Measurements from ENCODE around the gene GMIP. TPM values are rescaled to one million over a fixed set of nuclear protein-coding genes. Genes with fewer than 3 reads are reported as not detected.

GMIP gene
- total and polyA plus RNA-seq, 4 donors: 0.89 to 6.5 (median 4.3) TPM

DNA sequence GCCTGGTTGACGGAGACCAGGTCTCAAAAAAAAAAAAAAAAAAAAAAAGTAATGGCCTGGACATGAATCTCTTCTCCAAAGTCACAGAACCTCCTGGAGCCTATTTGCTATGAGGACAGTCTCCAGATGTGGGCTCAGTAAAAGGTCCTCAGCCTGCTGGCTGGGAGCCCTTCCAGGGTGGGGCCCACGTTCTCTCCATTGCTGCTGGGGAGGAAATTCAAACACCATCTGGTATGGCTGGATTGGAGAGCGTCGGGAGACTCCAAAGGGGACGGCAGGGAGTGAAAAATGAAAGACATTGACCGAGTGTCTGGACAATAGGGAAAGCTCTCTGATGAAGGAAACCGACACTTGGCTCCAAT lies 23.6 kb downstream of the GMIP start:
- Histone ChIP-seq H3K4me3 (ENCODE audit: low read depth in 1 of 3, low read length in 3 of 3) (no peak overlapping the region), H3K36me3 (ENCODE audit: control insufficient read depth in 4 of 4, insufficient read depth in 3 of 4, low read depth in 1 of 4, low read length in 3 of 4) (no peaks in the 10 kb centered on the region), H3K9me3 (ENCODE audit: control insufficient read depth in 4 of 4, low read length in 3 of 4) (peaks cover 0 to 8% (median 0%) of the 10 kb centered on the region in 4 donors), H3K9ac (ENCODE audit: low read depth in 1 of 2, low read length in 2 of 2) (no peak overlapping the region), H3K4me1 (ENCODE audit: control insufficient read depth in 4 of 4, insufficient read depth in 4 of 4, low read length in 3 of 4) (no peaks in the 10 kb centered on the region), H3K27me3 (ENCODE audit: control insufficient read depth in 4 of 4, insufficient read depth in 4 of 4, low read length in 3 of 4) (no peaks in the 10 kb centered on the region), H3K27ac (ENCODE audit: low read depth in 1 of 2, low read length in 2 of 2) (no peak overlapping the region)
- DNase-seq (ENCODE audit: low spot score): no peak
- WGBS: 76% methylated on average over 7 of the region's 7 CpGs
- no peak for TF ChIP-seq NR2F2 (IDR thresholded peaks at IDR 0.05)
- no peak for TF ChIP-seq JUND (IDR thresholded peaks at IDR 0.05)
- TF ChIP-seq RXRA (IDR thresholded peaks at IDR 0.05): no peak
- no peak for TF ChIP-seq RAD21 (IDR thresholded peaks at IDR 0.05)
- no peak for TF ChIP-seq TAF1 (conservative IDR thresholded peaks at IDR 0.05)
- TF ChIP-seq, protein P1, sequence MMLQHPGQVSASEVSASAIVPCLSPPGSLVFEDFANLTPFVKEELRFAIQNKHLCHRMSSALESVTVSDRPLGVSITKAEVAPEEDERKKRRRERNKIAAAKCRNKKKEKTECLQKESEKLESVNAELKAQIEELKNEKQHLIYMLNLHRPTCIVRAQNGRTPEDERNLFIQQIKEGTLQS (IDR thresholded peaks at IDR 0.05): no peak
- TF ChIP-seq, protein P2, sequence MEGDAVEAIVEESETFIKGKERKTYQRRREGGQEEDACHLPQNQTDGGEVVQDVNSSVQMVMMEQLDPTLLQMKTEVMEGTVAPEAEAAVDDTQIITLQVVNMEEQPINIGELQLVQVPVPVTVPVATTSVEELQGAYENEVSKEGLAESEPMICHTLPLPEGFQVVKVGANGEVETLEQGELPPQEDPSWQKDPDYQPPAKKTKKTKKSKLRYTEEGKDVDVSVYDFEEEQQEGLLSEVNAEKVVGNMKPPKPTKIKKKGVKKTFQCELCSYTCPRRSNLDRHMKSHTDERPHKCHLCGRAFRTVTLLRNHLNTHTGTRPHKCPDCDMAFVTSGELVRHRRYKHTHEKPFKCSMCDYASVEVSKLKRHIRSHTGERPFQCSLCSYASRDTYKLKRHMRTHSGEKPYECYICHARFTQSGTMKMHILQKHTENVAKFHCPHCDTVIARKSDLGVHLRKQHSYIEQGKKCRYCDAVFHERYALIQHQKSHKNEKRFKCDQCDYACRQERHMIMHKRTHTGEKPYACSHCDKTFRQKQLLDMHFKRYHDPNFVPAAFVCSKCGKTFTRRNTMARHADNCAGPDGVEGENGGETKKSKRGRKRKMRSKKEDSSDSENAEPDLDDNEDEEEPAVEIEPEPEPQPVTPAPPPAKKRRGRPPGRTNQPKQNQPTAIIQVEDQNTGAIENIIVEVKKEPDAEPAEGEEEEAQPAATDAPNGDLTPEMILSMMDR (IDR thresholded peaks at IDR 0.05; ENCODE audit: low read depth, low read length, missing input control): no peak
- no peak for TF ChIP-seq GABPA (IDR thresholded peaks at IDR 0.05 in 1 of 2, conservative IDR thresholded peaks at IDR 0.05 in 1 of 2)
- TF ChIP-seq, protein P3, sequence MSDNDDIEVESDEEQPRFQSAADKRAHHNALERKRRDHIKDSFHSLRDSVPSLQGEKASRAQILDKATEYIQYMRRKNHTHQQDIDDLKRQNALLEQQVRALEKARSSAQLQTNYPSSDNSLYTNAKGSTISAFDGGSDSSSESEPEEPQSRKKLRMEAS (IDR thresholded peaks at IDR 0.05): no peak
- no peak for TF ChIP-seq FOXA2 (IDR thresholded peaks at IDR 0.05)
- no peak for TF ChIP-seq HNF4A (conservative IDR thresholded peaks at IDR 0.05)
- TF ChIP-seq, protein P4, sequence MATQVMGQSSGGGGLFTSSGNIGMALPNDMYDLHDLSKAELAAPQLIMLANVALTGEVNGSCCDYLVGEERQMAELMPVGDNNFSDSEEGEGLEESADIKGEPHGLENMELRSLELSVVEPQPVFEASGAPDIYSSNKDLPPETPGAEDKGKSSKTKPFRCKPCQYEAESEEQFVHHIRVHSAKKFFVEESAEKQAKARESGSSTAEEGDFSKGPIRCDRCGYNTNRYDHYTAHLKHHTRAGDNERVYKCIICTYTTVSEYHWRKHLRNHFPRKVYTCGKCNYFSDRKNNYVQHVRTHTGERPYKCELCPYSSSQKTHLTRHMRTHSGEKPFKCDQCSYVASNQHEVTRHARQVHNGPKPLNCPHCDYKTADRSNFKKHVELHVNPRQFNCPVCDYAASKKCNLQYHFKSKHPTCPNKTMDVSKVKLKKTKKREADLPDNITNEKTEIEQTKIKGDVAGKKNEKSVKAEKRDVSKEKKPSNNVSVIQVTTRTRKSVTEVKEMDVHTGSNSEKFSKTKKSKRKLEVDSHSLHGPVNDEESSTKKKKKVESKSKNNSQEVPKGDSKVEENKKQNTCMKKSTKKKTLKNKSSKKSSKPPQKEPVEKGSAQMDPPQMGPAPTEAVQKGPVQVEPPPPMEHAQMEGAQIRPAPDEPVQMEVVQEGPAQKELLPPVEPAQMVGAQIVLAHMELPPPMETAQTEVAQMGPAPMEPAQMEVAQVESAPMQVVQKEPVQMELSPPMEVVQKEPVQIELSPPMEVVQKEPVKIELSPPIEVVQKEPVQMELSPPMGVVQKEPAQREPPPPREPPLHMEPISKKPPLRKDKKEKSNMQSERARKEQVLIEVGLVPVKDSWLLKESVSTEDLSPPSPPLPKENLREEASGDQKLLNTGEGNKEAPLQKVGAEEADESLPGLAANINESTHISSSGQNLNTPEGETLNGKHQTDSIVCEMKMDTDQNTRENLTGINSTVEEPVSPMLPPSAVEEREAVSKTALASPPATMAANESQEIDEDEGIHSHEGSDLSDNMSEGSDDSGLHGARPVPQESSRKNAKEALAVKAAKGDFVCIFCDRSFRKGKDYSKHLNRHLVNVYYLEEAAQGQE (IDR thresholded peaks at IDR 0.05): no peak

DNA sequence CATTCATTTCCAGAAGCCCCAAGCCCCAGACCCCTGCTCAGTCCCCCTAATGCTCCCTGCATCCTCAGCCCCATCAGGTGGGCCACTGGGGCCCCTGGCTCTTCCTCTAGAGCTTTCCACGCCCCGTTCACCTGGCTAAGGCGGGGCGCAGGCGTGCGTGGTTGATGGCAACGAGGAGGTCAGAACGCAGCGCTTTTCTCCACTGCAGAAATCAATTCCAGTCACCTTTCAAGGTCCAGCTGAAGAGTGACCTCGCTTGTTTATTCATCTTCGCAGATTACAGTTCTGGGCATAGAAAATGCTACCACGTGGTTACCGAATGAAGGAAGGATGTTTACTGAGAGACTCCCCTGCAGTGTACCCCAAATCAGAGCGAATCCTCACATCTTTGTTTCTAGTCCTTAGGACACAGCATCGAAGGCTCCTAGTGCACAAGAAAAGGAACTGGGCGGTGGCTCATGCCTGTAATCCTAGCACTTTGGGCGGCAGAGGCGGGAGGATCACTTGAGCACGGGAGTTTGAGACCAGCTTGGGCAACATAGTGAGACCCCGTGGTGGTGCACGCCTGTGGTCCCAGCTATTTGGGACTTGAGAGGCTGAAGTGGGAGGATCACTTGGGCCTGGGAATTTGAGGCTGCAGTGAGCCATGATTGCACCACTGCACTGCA lies 24.1 kb downstream of the GMIP start:
- Histone ChIP-seq H3K9me3 (ENCODE audit: control insufficient read depth in 4 of 4, low read length in 3 of 4) (peaks cover 0 to 8% (median 0%) of the 10 kb centered on the region in 4 donors), H3K27ac (ENCODE audit: low read depth in 1 of 2, low read length in 2 of 2) (no peak overlapping the region), H3K9ac (ENCODE audit: low read depth in 1 of 2, low read length in 2 of 2) (no peak overlapping the region), H3K4me1 (ENCODE audit: control insufficient read depth in 4 of 4, insufficient read depth in 4 of 4, low read length in 3 of 4) (no peaks in the 10 kb centered on the region), H3K4me3 (ENCODE audit: low read depth in 1 of 3, low read length in 3 of 3) (no peak overlapping the region), H3K27me3 (ENCODE audit: control insufficient read depth in 4 of 4, insufficient read depth in 4 of 4, low read length in 3 of 4) (no peaks in the 10 kb centered on the region), H3K36me3 (ENCODE audit: control insufficient read depth in 4 of 4, insufficient read depth in 3 of 4, low read depth in 1 of 4, low read length in 3 of 4) (no peaks in the 10 kb centered on the region)
- WGBS: 50% methylated on average over 21 of the region's 21 CpGs
- no peak for DNase-seq (ENCODE audit: low spot score)
- TF ChIP-seq YY1 (IDR thresholded peaks at IDR 0.05): no peak
- TF ChIP-seq JUND (IDR thresholded peaks at IDR 0.05): no peak
- no peak for TF ChIP-seq HNF4A (conservative IDR thresholded peaks at IDR 0.05)
- no peak for TF ChIP-seq FOXA2 (IDR thresholded peaks at IDR 0.05)
- no peak for TF ChIP-seq EGR1 (IDR thresholded peaks at IDR 0.05; ENCODE audit: low read depth in 2 of 2)
- no peak for TF ChIP-seq FOXA1 (IDR thresholded peaks at IDR 0.05)
- no peak for TF ChIP-seq RXRA (IDR thresholded peaks at IDR 0.05)

Data from liver (tissue), 9 donors.